ENCODE measurements around the gene INTS3.

The INTS3 gene

GRCh38 chr1:153767519-153767918 lies 39.7 kb downstream of the INTS3 start:
- H3K27ac ChIP-seq (ENCODE audit: poor library complexity, severe bottlenecking), result no peak overlapping the region
- no peak for ATAC-seq (ENCODE audit: low read depth)
- no peak for DNase-seq (ENCODE audit: low spot score)
- H3K36me3 ChIP-seq (ENCODE audit: low read depth), result peaks cover 80% of the 10 kb centered on the region
- H3K4me1 ChIP-seq (ENCODE audit: insufficient read depth, poor library complexity, severe bottlenecking), result no peaks in the 10 kb centered on the region
- H3K4me3 ChIP-seq (ENCODE audit: severe bottlenecking), result no peak overlapping the region
- no peaks in the 10 kb centered on the region for H3K9me3 ChIP-seq (ENCODE audit: severe bottlenecking)
- no peaks in the 10 kb centered on the region for H3K27me3 ChIP-seq (ENCODE audit: insufficient read depth, poor library complexity, severe bottlenecking)
- TF ChIP-seq CTCF (IDR thresholded peaks at IDR 0.05; ENCODE audit: poor library complexity, severe bottlenecking), result no peak

- H3K36me3 ChIP-seq (ENCODE audit: low read depth), result peaks cover 77% of the 10 kb centered on the region
- H3K27ac ChIP-seq (ENCODE audit: poor library complexity, severe bottlenecking), result no peak overlapping the region
- TF ChIP-seq CTCF (IDR thresholded peaks at IDR 0.05; ENCODE audit: poor library complexity, severe bottlenecking), result no peak
- ATAC-seq (ENCODE audit: low read depth) (no peak), DNase-seq (ENCODE audit: low spot score) (no peak)
- no peak overlapping the region for H3K4me3 ChIP-seq (ENCODE audit: severe bottlenecking)
- no peaks in the 10 kb centered on the region for H3K27me3 ChIP-seq (ENCODE audit: insufficient read depth, poor library complexity, severe bottlenecking)
- H3K4me1 ChIP-seq (ENCODE audit: insufficient read depth, poor library complexity, severe bottlenecking), result no peaks in the 10 kb centered on the region
- H3K9me3 ChIP-seq (ENCODE audit: severe bottlenecking), result no peaks in the 10 kb centered on the region
These were observed 40.7 kb downstream of the INTS3 start for GRCh38 chr1:153768316-153769181.

GRCh38 chr1:153769221-153769620 lies 41.4 kb downstream of the INTS3 start:
- DNase-seq (ENCODE audit: low spot score), result no peak
- H3K27me3 ChIP-seq (ENCODE audit: insufficient read depth, poor library complexity, severe bottlenecking), result no peaks in the 10 kb centered on the region
- no peak for TF ChIP-seq CTCF (IDR thresholded peaks at IDR 0.05; ENCODE audit: poor library complexity, severe bottlenecking)
- no peak overlapping the region for H3K27ac ChIP-seq (ENCODE audit: poor library complexity, severe bottlenecking)
- H3K4me1 ChIP-seq (ENCODE audit: insufficient read depth, poor library complexity, severe bottlenecking), result no peaks in the 10 kb centered on the region
- no peaks in the 10 kb centered on the region for H3K9me3 ChIP-seq (ENCODE audit: severe bottlenecking)
- H3K36me3 ChIP-seq (ENCODE audit: low read depth), result peaks cover 73% of the 10 kb centered on the region
- no peak overlapping the region for H3K4me3 ChIP-seq (ENCODE audit: severe bottlenecking)
- ATAC-seq (ENCODE audit: low read depth), result no peak

- H3K4me3 ChIP-seq (ENCODE audit: severe bottlenecking), result no peak overlapping the region
These were observed 42.9 kb downstream of the INTS3 start for GRCh38 chr1:153770797-153771196.

More at GRCh38 chr1:153770797-153771196, 42.9 kb downstream of the INTS3 start:
- Histone ChIP-seq H3K27me3 (ENCODE audit: insufficient read depth, poor library complexity, severe bottlenecking) (no peaks in the 10 kb centered on the region), H3K27ac (ENCODE audit: poor library complexity, severe bottlenecking) (no peak overlapping the region), H3K4me1 (ENCODE audit: insufficient read depth, poor library complexity, severe bottlenecking) (peaks cover 6% of the 10 kb centered on the region), H3K9me3 (ENCODE audit: severe bottlenecking) (no peaks in the 10 kb centered on the region), H3K36me3 (ENCODE audit: low read depth) (peaks cover 57% of the 10 kb centered on the region)
- ATAC-seq (ENCODE audit: low read depth) (no peak), DNase-seq (ENCODE audit: low spot score) (no peak)
- TF ChIP-seq CTCF (IDR thresholded peaks at IDR 0.05; ENCODE audit: poor library complexity, severe bottlenecking), result no peak
